HEK293 (cell line): ENCODE data around the gene FGR.

Experiments
- CTCF ChIA-PET: fragments of 350-600 bp; formaldehyde crosslinking; extraction: SDS; loops from one replicate; lab custom pipeline; 2021; ENCODE audit warnings: antibody characterized with exemption; lab: Yijun Ruan, JAX
- POLR2A ChIA-PET: fragments of 300-600 bp; formaldehyde crosslinking; extraction: SDS; loops from one replicate; lab custom pipeline; 2020; ENCODE audit warnings: antibody characterized with exemption, inconsistent platforms; lab: Yijun Ruan, JAX
- H3K27ac ChIP-seq: fragments of 200-500 bp; sonication (Bioruptor generic); 2 replicates; pipeline ENCODE4 v1.5.1; 2014; ENCODE audit warnings: low read depth, low read length, control low read depth, inconsistent platforms; ENCODE audit errors: extremely low read depth
- H3K36me3 ChIP-seq, 2 experiments: fragments of 200-500 bp in 1 of 2; sonication (Bioruptor generic) in 1 of 2; 1 replicate in 1 of 2; 2 replicates in 1 of 2; pipeline ENCODE4 v1.5.1; 2014 to 2017; ENCODE audit warnings: inconsistent platforms in 2 of 2, low read length in 2 of 2; ENCODE audit not compliant: control insufficient read depth in 2 of 2, insufficient read depth in 1 of 2
- H3K4me1 ChIP-seq: fragments of 200-500 bp; sonication (Bioruptor generic); 2 replicates; pipeline ENCODE4 v1.5.1; 2014; ENCODE audit warnings: mild to moderate bottlenecking, low read length, inconsistent platforms; ENCODE audit not compliant: control insufficient read depth, insufficient read depth
- H3K4me3 ChIP-seq: 2 replicates; pipeline ENCODE4 v1.5.1; 2011; ENCODE audit warnings: low read depth, mild to moderate bottlenecking, control low read depth, low read length, moderate library complexity
- H3K9me3 ChIP-seq: fragments of 200-500 bp; sonication (Bioruptor generic); 2 replicates; pipeline ENCODE4 v1.5.1; 2014; ENCODE audit warnings: low read depth, low read length, inconsistent platforms; ENCODE audit not compliant: control insufficient read depth, insufficient read depth
- BCL11A ChIP-seq: fragments of 450-650 bp; formaldehyde crosslinking; IDR thresholded peaks from 2 replicates; pipeline ENCODE4 v1.5.1; 2016; ENCODE audit warnings: low read depth, missing biosample characterization, missing genetic modification characterization
- ZFHX2 ChIP-seq: fragments of 450-650 bp; formaldehyde crosslinking; conservative IDR thresholded peaks from 2 replicates; pipeline ENCODE4 v1.5.1; 2016; ENCODE audit warnings: missing biosample characterization, missing genetic modification characterization
- ZFP69B ChIP-seq: fragments of 450-650 bp; formaldehyde crosslinking; IDR thresholded peaks from 2 replicates; pipeline ENCODE4 v1.5.1; 2016; ENCODE audit warnings: missing biosample characterization, missing genetic modification characterization
- ZNF155 ChIP-seq: fragments of 450-650 bp; formaldehyde crosslinking; IDR thresholded peaks from 2 replicates; pipeline ENCODE4 v1.5.1; 2016; ENCODE audit warnings: missing biosample characterization, missing genetic modification characterization
- ZNF239 ChIP-seq: fragments of 450-650 bp; formaldehyde crosslinking; IDR thresholded peaks from 2 replicates; pipeline ENCODE4 v1.5.1; 2016; ENCODE audit warnings: missing biosample characterization, missing genetic modification characterization
- ZNF292 ChIP-seq: fragments of 450-650 bp; formaldehyde crosslinking; IDR thresholded peaks from 2 replicates; pipeline ENCODE4 v1.5.1; 2016; ENCODE audit warnings: low read depth, missing biosample characterization, missing genetic modification characterization, borderline replicate concordance
- ZNF404 ChIP-seq: fragments of 450-650 bp; formaldehyde crosslinking; IDR thresholded peaks from 2 replicates; pipeline ENCODE4 v1.5.1; 2017; ENCODE audit warnings: missing biosample characterization, missing genetic modification characterization
- ZNF449 ChIP-seq: fragments of 450-650 bp; formaldehyde crosslinking; IDR thresholded peaks from 2 replicates; pipeline ENCODE4 v1.5.1; 2017; ENCODE audit warnings: missing biosample characterization, mild to moderate bottlenecking, missing genetic modification characterization, moderate library complexity
- ZNF514 ChIP-seq: fragments of 450-650 bp; formaldehyde crosslinking; IDR thresholded peaks from 2 replicates; pipeline ENCODE4 v1.5.1; 2016; ENCODE audit warnings: missing biosample characterization, missing genetic modification characterization
- ZNF624 ChIP-seq: fragments of 450-650 bp; formaldehyde crosslinking; IDR thresholded peaks from 2 replicates; pipeline ENCODE4 v1.5.1; 2017; ENCODE audit warnings: missing biosample characterization, missing genetic modification characterization
- ZNF837 ChIP-seq: fragments of 450-650 bp; formaldehyde crosslinking; IDR thresholded peaks from 2 replicates; pipeline ENCODE4 v1.5.1; 2016; ENCODE audit warnings: missing biosample characterization, missing genetic modification characterization
- ZSCAN23 ChIP-seq: fragments of 450-650 bp; formaldehyde crosslinking; IDR thresholded peaks from 2 replicates; pipeline ENCODE4 v1.5.1; 2016; ENCODE audit warnings: missing biosample characterization, missing genetic modification characterization
- TF ChIP-seq, protein P1 (sequence below): fragments of 450-650 bp; formaldehyde crosslinking; IDR thresholded peaks from 2 replicates; pipeline ENCODE4 v1.5.1; 2017; ENCODE audit warnings: missing biosample characterization, missing genetic modification characterization
- TF ChIP-seq, protein P2 (sequence below): fragments of 450-650 bp; formaldehyde crosslinking; optimal IDR thresholded peaks from 2 replicates; pipeline ENCODE3; 2016; ENCODE audit warnings: missing biosample characterization, mild to moderate bottlenecking, missing genetic modification characterization
- TF ChIP-seq, protein P3 (sequence below): fragments of 450-650 bp; formaldehyde crosslinking; IDR thresholded peaks from 2 replicates; pipeline ENCODE4 v1.5.1; 2016; ENCODE audit warnings: missing biosample characterization, missing genetic modification characterization
- TF ChIP-seq, protein P4 (sequence below): fragments of 450-650 bp; formaldehyde crosslinking; IDR thresholded peaks from 2 replicates; pipeline ENCODE4 v1.5.1; 2016; ENCODE audit warnings: missing biosample characterization, missing genetic modification characterization

The FGR gene

GRCh38 chr1:27605300-27605766 is 29.7 kb downstream of the FGR start:
- TF ChIP-seq, protein P1, sequence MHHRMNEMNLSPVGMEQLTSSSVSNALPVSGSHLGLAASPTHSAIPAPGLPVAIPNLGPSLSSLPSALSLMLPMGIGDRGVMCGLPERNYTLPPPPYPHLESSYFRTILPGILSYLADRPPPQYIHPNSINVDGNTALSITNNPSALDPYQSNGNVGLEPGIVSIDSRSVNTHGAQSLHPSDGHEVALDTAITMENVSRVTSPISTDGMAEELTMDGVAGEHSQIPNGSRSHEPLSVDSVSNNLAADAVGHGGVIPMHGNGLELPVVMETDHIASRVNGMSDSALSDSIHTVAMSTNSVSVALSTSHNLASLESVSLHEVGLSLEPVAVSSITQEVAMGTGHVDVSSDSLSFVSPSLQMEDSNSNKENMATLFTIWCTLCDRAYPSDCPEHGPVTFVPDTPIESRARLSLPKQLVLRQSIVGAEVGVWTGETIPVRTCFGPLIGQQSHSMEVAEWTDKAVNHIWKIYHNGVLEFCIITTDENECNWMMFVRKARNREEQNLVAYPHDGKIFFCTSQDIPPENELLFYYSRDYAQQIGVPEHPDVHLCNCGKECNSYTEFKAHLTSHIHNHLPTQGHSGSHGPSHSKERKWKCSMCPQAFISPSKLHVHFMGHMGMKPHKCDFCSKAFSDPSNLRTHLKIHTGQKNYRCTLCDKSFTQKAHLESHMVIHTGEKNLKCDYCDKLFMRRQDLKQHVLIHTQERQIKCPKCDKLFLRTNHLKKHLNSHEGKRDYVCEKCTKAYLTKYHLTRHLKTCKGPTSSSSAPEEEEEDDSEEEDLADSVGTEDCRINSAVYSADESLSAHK (tag by site-specific recombination): no peak
- no peak for TF ChIP-seq ZNF449 (tag by site-specific recombination)
- H3K36me3 ChIP-seq: no peaks in the 10 kb centered on the region
- CTCF ChIA-PET: interaction anchor here (0.6 to 15.0 kb wide), 29 partner anchors 9 to 585 kb away, joined by 3 to 317 read pairs (median 5); partner anchors contain the start of genes GPR3 and IFI6
- H3K4me3 ChIP-seq: no peak overlapping the region
- H3K27ac ChIP-seq: no peak overlapping the region
- POLR2A ChIA-PET: interaction anchor here (0.7 to 4.9 kb wide), 3 partner anchors 14 to 115 kb away, joined by 4 to 62 read pairs (median 16); partner anchors contain the start of gene WASF2
- peaks cover 8% of the 10 kb centered on the region; the same call in 1 of the 2 replicates for H3K4me1 ChIP-seq
- no peaks in the 10 kb centered on the region for H3K9me3 ChIP-seq

GRCh38 chr1:27604579-27605299 is 30.2 kb downstream of the FGR start:
- CTCF ChIA-PET: interaction anchor here (0.7 to 15.0 kb wide), 15 partner anchors 10 to 308 kb away, joined by 3 to 317 read pairs (median 12); partner anchors contain the start of genes GPR3 and IFI6
- POLR2A ChIA-PET: interaction anchor here (0.6 to 4.9 kb wide), 23 partner anchors 10 to 451 kb away, joined by 3 to 62 read pairs (median 5); partner anchors contain the start of genes FAM76A, MAP3K6, PPP1R8 and WASF2
- Histone ChIP-seq H3K4me1 (peaks cover 13% of the 10 kb centered on the region), H3K9me3 (no peaks in the 10 kb centered on the region), H3K36me3 (no peaks in the 10 kb centered on the region), H3K4me3 (no peak overlapping the region), H3K27ac (no peak overlapping the region)
- TF ChIP-seq, protein P2, sequence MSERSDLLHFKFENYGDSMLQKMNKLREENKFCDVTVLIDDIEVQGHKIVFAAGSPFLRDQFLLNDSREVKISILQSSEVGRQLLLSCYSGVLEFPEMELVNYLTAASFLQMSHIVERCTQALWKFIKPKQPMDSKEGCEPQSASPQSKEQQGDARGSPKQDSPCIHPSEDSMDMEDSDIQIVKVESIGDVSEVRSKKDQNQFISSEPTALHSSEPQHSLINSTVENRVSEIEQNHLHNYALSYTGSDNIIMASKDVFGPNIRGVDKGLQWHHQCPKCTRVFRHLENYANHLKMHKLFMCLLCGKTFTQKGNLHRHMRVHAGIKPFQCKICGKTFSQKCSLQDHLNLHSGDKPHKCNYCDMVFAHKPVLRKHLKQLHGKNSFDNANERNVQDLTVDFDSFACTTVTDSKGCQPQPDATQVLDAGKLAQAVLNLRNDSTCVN (tag by site-specific recombination): no peak
- TF ChIP-seq ZSCAN23 (tag by site-specific recombination) (no peak), ZNF404 (no peak), ZFHX2 (tag by site-specific recombination) (0 out of 2 replicates have a peak, but pooled peaks have one; percentile 10)
- TF ChIP-seq, all 188 proteins: peak for 1

DNA sequence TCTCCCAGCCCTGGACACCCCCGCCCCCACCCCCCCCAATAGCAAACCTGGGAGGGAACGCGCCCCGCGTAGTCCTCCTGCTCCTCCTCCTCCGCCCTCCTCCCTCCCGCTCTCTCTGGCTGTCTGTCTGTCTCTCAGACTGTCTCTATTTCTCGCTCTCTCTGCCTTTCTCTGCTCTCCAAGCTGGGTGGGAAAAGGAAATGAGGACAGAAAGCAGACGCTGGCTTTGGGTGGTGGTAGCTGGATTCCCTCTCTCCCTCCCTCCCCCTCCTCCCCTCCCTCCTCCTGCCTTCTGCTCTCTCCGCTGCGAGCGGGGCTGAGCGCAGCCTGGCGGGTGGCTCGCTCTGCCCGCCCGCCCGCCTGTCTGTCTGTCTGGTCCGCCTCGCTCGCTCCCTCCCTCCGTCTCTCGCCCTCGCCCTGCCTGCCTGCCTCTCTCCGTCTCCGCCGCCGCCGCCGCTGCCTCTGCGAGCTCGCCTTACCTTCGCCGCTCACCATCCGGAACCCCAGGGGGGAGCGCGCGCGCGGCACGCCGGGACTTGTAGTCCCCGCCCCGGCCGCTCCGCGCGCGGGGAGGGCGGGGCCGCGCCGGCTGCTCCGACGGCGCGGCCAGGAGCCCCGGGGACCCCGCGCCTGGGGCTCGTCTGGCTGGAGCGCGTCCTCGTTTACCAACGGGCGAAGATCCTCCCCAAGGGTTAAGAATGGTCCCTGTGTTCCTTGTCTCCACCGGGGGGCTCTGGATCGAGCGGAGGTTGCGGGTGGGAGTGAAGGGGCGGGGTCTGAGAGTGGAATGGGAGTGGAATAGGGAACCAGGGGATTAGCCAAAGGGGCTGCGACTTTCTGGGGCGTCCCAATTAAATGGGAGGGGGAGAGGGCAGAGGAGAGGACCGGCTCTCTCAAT is 31.1 kb downstream of the FGR start, which contains the start of gene AHDC1:
Gene AHDC1 (minus strand): TSS at position 464 of the 898 bp plus-strand sequence. CDS start 52,029 bp downstream, outside the sequence.
- H3K36me3 ChIP-seq: no peaks in the 10 kb centered on the region
- peak within 1 kb of the TSS; percentile 69 for H3K4me3 ChIP-seq
- ChIA-PET CTCF (interaction anchor here (0.7 to 15.0 kb wide), 13 partner anchors 11 to 307 kb away, joined by 3 to 317 read pairs (median 12); partner anchors contain the start of genes GPR3 and IFI6), POLR2A (interaction anchor here (0.5 to 4.9 kb wide), 23 partner anchors 9 to 452 kb away, joined by 3 to 62 read pairs (median 5); partner anchors contain the start of genes FAM76A, MAP3K6, PPP1R8 and WASF2)
- peak within 1 kb of the TSS; percentile 72 for H3K27ac ChIP-seq
- H3K9me3 ChIP-seq: no peaks in the 10 kb centered on the region
- H3K4me1 ChIP-seq: peaks cover 20% of the 10 kb centered on the region
- TF ChIP-seq, protein P3, sequence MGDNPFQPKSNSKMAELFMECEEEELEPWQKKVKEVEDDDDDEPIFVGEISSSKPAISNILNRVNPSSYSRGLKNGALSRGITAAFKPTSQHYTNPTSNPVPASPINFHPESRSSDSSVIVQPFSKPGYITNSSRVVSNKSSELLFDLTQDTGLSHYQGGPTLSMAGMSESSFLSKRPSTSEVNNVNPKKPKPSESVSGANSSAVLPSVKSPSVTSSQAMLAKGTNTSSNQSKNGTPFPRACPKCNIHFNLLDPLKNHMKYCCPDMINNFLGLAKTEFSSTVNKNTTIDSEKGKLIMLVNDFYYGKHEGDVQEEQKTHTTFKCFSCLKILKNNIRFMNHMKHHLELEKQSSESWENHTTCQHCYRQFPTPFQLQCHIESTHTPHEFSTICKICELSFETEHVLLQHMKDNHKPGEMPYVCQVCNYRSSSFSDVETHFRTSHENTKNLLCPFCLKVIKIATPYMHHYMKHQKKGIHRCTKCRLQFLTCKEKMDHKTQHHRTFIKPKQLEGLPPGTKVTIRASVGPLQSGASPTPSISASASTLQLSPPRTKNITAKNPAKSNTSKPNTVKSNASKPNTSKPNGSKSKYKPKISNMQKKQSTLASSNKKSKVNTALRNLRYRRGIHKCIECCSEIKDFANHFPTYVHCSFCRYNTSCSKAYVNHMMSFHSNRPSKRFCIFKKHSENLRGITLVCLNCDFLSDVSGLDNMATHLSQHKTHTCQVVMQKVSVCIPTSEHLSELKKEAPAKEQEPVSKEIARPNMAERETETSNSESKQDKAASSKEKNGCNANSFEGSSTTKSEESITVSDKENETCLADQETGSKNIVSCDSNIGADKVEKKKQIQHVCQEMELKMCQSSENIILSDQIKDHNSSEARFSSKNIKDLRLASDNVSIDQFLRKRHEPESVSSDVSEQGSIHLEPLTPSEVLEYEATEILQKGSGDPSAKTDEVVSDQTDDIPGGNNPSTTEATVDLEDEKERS (tag by site-specific recombination): no peak
- TF ChIP-seq ZNF155: no peak
- no peak for TF ChIP-seq ZNF514 (tag by site-specific recombination)
- no peak for TF ChIP-seq ZNF837
- TF ChIP-seq, protein P4, sequence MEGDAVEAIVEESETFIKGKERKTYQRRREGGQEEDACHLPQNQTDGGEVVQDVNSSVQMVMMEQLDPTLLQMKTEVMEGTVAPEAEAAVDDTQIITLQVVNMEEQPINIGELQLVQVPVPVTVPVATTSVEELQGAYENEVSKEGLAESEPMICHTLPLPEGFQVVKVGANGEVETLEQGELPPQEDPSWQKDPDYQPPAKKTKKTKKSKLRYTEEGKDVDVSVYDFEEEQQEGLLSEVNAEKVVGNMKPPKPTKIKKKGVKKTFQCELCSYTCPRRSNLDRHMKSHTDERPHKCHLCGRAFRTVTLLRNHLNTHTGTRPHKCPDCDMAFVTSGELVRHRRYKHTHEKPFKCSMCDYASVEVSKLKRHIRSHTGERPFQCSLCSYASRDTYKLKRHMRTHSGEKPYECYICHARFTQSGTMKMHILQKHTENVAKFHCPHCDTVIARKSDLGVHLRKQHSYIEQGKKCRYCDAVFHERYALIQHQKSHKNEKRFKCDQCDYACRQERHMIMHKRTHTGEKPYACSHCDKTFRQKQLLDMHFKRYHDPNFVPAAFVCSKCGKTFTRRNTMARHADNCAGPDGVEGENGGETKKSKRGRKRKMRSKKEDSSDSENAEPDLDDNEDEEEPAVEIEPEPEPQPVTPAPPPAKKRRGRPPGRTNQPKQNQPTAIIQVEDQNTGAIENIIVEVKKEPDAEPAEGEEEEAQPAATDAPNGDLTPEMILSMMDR (tag by site-specific recombination): 0 out of 2 replicates have a peak, but pooled peaks have one; percentile 19
- TF ChIP-seq ZNF239: no peak
- no peak for TF ChIP-seq ZNF624 (tag by site-specific recombination)
- no peak for TF ChIP-seq BCL11A (tag by site-specific recombination)
- no peak for TF ChIP-seq ZNF292 (tag by site-specific recombination)
- TF ChIP-seq ZFP69B: peak; percentile 41; the same call in 1 of the 2 replicates
